ENCODE measurements around the gene KRTAP1-4. TPM values are rescaled to one million over a fixed set of nuclear protein-coding genes. Genes with fewer than 3 reads are reported as not detected.
"Not testable (repeated sequence)": the region's sequence is repeated elsewhere in the genome, so short reads cannot be mapped to it uniquely, and the experiment has no call there.

The KRTAP1-4 gene
- polyA plus RNA-seq, 3 donors: not detected

- H3K27ac Mint-ChIP-seq: no peak overlapping the region
- TF ChIP-seq, protein P1, sequence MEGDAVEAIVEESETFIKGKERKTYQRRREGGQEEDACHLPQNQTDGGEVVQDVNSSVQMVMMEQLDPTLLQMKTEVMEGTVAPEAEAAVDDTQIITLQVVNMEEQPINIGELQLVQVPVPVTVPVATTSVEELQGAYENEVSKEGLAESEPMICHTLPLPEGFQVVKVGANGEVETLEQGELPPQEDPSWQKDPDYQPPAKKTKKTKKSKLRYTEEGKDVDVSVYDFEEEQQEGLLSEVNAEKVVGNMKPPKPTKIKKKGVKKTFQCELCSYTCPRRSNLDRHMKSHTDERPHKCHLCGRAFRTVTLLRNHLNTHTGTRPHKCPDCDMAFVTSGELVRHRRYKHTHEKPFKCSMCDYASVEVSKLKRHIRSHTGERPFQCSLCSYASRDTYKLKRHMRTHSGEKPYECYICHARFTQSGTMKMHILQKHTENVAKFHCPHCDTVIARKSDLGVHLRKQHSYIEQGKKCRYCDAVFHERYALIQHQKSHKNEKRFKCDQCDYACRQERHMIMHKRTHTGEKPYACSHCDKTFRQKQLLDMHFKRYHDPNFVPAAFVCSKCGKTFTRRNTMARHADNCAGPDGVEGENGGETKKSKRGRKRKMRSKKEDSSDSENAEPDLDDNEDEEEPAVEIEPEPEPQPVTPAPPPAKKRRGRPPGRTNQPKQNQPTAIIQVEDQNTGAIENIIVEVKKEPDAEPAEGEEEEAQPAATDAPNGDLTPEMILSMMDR (IDR thresholded peaks at IDR 0.05): no peak
- no peaks in the 10 kb centered on the region for H3K4me1 Mint-ChIP-seq
- Histone ChIP-seq H3K27me3 (ENCODE audit: control insufficient read depth in 2 of 2, insufficient read depth in 2 of 2, low read length in 2 of 2) (peaks cover 6 to 10% of the 10 kb centered on the region in 2 donors), H2AFZ (ENCODE audit: insufficient read depth, low read depth, low read length, poor library complexity, severe bottlenecking) (no peak overlapping the region), H3K9me3 (replicated peaks in 1 of 2; ENCODE audit: control insufficient read depth in 1 of 2, insufficient read depth in 1 of 2, low read length in 2 of 2) (no peaks in the 10 kb centered on the region), H3K36me3 (replicated peaks in 1 of 2; ENCODE audit: control insufficient read depth in 1 of 2, insufficient read depth in 2 of 2, low read length in 2 of 2) (no peaks in the 10 kb centered on the region), H3K9ac (ENCODE audit: insufficient read depth, low read length, poor library complexity, severe bottlenecking) (no peak overlapping the region), H3K4me2 (replicated peaks; ENCODE audit: extremely low read depth, low read length, poor library complexity, severe bottlenecking) (no peak overlapping the region), H4K20me1 (ENCODE audit: insufficient read depth, low read length) (no peaks in the 10 kb centered on the region), H3K27ac (ENCODE audit: low read depth in 1 of 2, low read length in 2 of 2) (no peak overlapping the region), H3K4me3 (replicated peaks in 1 of 3; ENCODE audit: low read depth in 2 of 3, low read length in 3 of 3) (no peak overlapping the region), H3K4me1 (ENCODE audit: control insufficient read depth in 1 of 2, insufficient read depth in 2 of 2, low read length in 2 of 2) (no peaks in the 10 kb centered on the region), H3K79me2 (ENCODE audit: insufficient read depth, low read length) (no peaks in the 10 kb centered on the region)
- DNase-seq: no peak
- intact Hi-C loops (cut with micrococcal nuclease): no loop called here
- H3K27me3 Mint-ChIP-seq (ENCODE audit: low read depth in 3 of 3): peaks cover 14 to 36% (median 22%) of the 10 kb centered on the region in 3 donors
- 80% methylated on average over 1 of the region's 7 CpGs for WGBS (ENCODE audit: insufficient coverage)
- peaks cover 0 to 7% (median under 1%) of the 10 kb centered on the region in 7 donors for H3K9me3 Mint-ChIP-seq
- H3K36me3 Mint-ChIP-seq: no peaks in the 10 kb centered on the region
- peak overlapping the region in 1 of 2 donors; percentile 7 for H3K4me3 Mint-ChIP-seq
Measured at GRCh38 chr17:41048441-41048840, 18.4 kb upstream of the KRTAP1-4 start.

DNA sequence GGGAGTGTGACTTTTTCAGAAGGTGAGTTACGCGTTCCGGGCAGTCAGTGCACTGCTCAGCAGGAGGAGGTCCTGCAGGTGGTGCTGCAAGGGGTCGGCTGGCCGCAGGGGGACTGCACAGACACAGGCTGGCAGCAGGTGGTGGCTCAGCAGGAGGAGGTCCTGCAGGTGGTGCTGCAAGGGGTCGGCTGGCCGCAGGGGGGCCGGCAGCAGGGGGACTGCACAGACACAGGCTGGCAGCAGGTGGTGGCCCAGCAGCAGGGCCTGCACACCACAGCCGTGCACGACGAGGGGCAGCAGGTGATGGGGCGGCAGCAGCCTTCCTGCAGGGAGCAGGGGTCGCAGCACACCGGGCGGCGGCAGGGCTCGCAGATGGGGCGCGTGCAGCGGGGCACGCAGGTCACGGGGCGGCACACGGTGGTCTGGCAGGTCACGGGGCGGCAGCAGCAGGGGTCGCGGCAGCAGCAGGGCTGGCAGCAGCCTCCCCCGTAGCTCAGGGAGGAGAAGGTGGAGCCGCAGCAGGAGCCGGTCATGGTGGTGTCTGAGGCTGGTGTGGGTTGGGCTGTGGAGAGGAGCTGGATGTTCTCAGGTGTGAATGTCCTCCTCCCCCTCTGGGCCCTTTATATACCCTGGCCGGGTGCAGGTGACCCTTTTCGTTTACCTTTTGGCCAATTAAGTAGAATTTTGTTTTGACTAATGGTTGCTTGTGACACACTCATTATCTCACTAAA is 16.9 kb upstream of the KRTAP1-4 start, which contains the start of gene KRTAP2-1:
TSS of gene KRTAP2-1 (minus strand) at position 582 of the 731 bp plus-strand sequence. CDS start at position 533, 49 bp downstream.
- peaks cover 14 to 36% (median 22%) of the 10 kb centered on the region in 3 donors for H3K27me3 Mint-ChIP-seq (ENCODE audit: low read depth in 3 of 3)
- H3K79me2 ChIP-seq (ENCODE audit: insufficient read depth, low read length); H3K9me3 Mint-ChIP-seq; H4K20me1 ChIP-seq (ENCODE audit: insufficient read depth, low read length); H3K36me3 Mint-ChIP-seq; H3K9me3 ChIP-seq (replicated peaks in 1 of 2; ENCODE audit: control insufficient read depth in 1 of 2, insufficient read depth in 1 of 2, low read length in 2 of 2); H3K4me1 ChIP-seq (ENCODE audit: control insufficient read depth in 1 of 2, insufficient read depth in 2 of 2, low read length in 2 of 2); H2AFZ ChIP-seq (ENCODE audit: insufficient read depth, low read depth, low read length, poor library complexity, severe bottlenecking); H3K9ac ChIP-seq (ENCODE audit: insufficient read depth, low read length, poor library complexity, severe bottlenecking); H3K4me1 Mint-ChIP-seq; H3K36me3 ChIP-seq (replicated peaks in 1 of 2; ENCODE audit: control insufficient read depth in 1 of 2, insufficient read depth in 2 of 2, low read length in 2 of 2); H3K4me3 ChIP-seq (replicated peaks in 1 of 3; ENCODE audit: low read depth in 2 of 3, low read length in 3 of 3); DNase-seq; H3K27ac ChIP-seq (ENCODE audit: low read depth in 1 of 2, low read length in 2 of 2); intact Hi-C loops (cut with micrococcal nuclease); H3K4me2 ChIP-seq (replicated peaks; ENCODE audit: extremely low read depth, low read length, poor library complexity, severe bottlenecking): not testable (repeated sequence)
- 76% methylated on average over 5 of the region's 33 CpGs for WGBS (ENCODE audit: insufficient coverage)
- H3K4me3 Mint-ChIP-seq: peak within 1 kb of the TSS in 1 of 2 donors; percentile 26
- H3K27me3 ChIP-seq (ENCODE audit: control insufficient read depth in 2 of 2, insufficient read depth in 2 of 2, low read length in 2 of 2): peaks cover 6 to 10% of the 10 kb centered on the region in 2 donors
- peak within 1 kb of the TSS in 1 of 7 donors; percentile 60 for H3K27ac Mint-ChIP-seq
